ENCODE data around the gene TASOR2. TPM values are rescaled to one million over a fixed set of nuclear protein-coding genes. Genes with fewer than 3 reads are reported as not detected.
A peak's percentile ranks its signal among the peaks of the same experiment; 100 is the strongest.

The TASOR2 gene, protein sequence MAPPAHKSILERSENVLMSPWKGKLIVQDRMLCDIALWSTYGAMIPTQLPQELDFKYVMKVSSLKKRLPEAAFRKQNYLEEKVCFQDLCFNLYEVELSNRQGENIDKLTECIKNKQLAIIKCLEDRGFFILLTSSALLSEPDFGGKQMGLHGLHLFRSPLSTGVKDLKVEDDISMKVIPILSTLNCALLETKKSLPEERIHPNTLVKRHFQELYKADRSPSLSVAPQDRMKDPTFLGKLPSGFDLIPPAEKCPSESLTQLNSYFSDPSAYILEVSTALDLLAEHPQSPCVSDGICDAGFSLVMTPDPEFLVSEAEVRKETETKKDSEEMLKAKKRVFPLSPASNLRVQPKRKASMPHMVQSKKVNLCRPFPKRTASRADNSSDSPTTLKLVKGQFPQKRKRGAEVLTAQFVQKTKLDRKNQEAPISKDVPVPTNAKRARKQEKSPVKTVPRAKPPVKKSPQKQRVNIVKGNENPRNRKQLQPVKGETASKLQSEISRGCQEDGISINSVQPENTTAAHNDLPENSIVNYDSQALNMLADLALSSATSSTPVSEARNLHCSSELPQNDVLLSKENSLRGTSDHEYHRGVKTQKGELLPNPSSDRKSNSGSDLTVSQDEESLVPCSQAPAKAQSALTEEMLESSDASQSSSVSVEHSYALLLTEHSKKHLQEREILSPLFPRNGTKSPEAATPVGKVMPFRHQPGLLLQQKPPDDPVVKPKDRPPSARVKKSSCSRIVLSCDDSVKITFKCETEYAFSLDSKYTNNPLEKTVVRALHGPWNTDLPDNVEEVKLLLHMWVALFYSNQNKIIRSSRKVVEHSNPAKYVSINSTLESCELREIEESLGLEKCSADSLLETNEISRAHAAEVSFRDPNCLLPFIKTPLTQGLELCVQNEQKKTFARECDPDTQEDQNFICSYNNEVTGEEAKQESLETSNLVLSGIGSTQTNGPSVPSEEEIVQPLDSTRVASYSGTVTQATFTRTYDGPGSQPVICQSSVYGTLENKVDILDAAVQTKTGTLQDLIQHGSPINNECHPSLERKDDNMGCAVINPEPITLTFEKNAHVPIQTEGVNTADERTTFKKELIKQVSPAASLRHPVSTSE (N-terminal part only)
- 20.2 TPM for total RNA-seq

DNA sequence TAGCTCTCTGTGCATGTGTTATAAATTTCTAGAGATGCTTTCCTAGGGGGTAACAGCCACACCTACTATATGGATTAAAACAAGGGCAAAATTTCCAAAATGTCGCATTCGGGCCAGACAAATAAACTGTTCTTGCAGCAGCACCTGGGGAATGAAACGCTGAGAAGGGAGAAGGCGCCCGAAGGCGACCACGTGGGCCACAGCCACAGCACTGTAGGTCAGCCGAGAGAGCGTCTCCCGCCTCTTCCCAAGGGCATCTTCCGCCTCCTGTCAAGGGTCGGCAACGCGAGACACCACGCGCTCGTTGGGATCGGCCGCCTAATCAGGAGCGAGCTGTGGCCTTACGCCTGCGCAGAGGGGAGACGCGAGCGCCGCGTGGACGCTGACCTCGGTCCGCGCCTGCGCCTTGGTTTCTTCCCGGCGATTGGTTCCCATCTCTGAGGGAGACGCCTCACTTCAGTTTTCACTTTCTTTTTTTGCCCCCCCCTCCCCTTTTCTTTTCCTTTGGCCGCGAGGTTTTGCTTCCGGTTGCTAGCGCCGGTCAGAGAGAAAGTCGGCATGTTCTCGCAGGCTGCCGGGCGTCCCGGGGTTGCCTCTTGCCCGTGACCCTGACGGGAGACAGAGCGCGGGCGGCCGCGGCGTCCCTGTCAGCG, at the start of gene TASOR2:
TSS of gene TASOR2 (plus strand) at position 521 of the 653 bp plus-strand sequence. CDS start 35,805 bp downstream, outside the sequence.
- DNase-seq (ENCODE audit: low spot score) (peak; percentile 99), ATAC-seq (peak; percentile 92)

DNA sequence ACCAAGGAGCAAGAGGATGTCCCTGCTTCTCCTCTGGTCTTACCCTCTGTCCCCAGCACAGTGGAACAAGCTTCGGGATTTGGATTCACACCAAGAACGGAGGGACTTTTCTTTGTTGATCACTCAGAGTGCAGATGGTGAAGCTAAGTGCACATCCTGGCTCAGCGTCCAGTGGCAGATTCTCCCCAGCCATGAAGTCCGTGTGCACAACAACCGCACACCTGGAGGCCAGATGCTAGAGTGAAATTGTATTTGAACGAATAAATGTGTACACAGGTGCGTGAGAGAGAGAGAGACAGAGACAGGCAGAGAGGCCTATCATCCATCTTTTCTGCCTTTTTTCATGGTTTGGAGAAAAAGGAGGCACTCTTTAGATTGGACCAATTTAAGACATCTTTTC, 49.7 kb upstream of the TASOR2 start:
- DNase-seq (ENCODE audit: low spot score) (no peak), ATAC-seq (no peak)

DNA sequence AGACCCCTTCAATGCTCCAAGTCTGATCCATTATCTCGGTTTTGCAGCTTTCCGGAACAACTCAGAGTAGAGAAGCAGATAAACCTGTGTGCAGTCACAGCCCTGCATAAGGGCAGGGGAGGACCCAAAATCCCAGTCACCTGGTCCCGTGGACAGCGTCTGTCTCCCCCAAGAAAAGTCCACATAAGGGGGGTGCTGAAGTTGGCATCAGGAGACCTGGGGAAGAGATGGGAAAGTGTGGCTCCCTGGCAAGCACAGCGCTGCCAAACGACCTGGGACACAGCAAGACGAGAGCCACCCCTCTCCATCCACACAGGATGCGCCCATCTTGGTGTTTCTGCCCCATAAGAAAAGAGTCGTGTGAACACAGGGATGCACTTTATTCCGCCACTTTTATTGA, 46.1 kb upstream of the TASOR2 start:
- no peak for DNase-seq (ENCODE audit: low spot score)
- ATAC-seq, result peak; percentile 5

GRCh38 chr10:5639066-5639465, 45.6 kb upstream of the TASOR2 start:
- ATAC-seq, result peak; percentile 15
- DNase-seq (ENCODE audit: low spot score), result no peak

DNA sequence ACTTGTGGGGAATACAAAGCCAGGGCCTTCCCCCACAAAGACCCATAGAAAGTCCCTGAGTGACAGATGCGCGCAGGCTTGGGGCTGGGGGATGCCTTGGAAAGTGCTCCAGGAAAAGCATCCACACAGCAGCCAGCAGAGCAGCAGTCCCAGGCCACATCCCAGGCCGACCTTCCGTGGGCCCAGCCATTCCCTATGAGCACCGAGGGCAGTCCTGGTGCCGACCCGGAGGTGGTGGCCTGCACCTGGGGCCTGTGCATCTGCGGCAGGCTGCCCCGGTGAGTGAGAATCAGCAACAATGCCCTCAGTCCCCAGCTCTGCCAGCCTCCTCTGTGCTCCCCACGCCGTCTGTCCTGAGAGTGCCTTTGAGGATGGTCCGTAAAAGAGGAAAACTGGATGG, 44.6 kb upstream of the TASOR2 start:
- DNase-seq (ENCODE audit: low spot score) (no peak), ATAC-seq (peak; percentile 5)

DNA sequence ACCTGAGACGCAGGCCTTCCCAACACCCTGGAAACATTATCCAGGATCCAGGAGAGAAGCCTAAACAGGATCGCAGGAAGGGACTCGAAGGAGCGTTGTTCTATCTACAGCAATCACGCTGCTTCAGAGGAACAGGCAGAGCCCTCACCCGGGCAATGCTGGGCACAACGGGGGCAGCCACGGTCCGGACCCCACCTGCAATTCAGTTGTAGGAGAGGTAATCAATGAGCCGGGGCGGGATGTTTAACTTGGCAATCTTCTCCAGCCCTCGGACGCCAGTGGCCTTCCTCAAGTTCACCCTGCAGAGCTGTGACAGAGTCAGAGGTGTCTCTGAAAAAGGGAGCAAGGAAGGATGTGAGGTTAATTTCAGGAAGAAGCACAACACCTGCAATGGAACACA, 44.1 kb upstream of the TASOR2 start:
- DNase-seq (ENCODE audit: low spot score) (no peak), ATAC-seq (no peak)

- no peak for DNase-seq (ENCODE audit: low spot score)
- no peak for ATAC-seq
Measured at GRCh38 chr10:5641501-5641900, 43.1 kb upstream of the TASOR2 start.

GRCh38 chr10:5643346-5644067, 41.1 kb upstream of the TASOR2 start:
- ATAC-seq, result no peak

DNA sequence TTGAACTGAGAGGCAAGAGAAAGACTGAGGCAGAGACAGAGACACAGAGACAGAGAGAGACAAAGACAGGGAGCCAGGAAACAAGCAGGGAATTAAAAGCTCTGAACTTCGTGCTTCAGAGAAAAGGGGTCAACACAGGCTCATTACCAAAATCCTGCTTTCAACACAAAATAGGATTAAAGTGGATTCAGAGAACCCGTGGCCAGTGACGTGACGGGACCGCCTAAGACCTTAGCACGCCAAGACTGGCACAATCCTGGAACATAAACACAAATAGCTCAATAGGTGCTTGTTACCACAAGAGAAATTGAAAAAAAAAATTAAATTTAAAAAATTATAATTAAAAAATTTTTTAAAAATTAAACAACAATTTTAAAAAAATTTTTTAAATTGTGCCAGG, 39.7 kb upstream of the TASOR2 start:
- peak; percentile 4 for ATAC-seq
- DNase-seq (ENCODE audit: low spot score), result no peak

More at GRCh38 chr10:5643346-5644067, 41.1 kb upstream of the TASOR2 start:
- DNase-seq (ENCODE audit: low spot score), result no peak

DNA sequence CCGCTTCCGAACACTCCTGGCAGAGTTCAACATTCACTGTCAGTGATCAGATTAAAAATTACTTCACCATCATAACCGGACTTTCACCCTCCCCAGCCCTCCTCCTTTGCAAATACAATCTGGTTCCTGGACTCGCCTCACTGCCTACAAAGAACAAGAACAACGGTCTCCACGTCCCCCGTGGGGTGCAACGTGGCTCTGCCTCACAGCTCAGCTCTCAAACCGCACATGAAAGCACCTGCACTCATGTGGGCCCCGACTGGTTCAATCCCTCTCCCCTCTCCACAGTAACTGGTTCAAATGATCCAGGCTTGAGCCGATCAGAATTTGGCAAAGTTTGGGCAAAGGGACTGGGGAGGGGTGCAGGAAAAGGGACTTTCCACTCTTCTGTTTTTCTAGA, 39.3 kb upstream of the TASOR2 start:
- ATAC-seq (peak; percentile 77), DNase-seq (ENCODE audit: low spot score) (peak; percentile 84)

- ATAC-seq (peak; percentile 35), DNase-seq (ENCODE audit: low spot score) (no peak)
Measured at GRCh38 chr10:5645944-5646617, 38.6 kb upstream of the TASOR2 start.

GRCh38 chr10:5647507-5648240, 37.0 kb upstream of the TASOR2 start:
- DNase-seq (ENCODE audit: low spot score), result no peak

DNA sequence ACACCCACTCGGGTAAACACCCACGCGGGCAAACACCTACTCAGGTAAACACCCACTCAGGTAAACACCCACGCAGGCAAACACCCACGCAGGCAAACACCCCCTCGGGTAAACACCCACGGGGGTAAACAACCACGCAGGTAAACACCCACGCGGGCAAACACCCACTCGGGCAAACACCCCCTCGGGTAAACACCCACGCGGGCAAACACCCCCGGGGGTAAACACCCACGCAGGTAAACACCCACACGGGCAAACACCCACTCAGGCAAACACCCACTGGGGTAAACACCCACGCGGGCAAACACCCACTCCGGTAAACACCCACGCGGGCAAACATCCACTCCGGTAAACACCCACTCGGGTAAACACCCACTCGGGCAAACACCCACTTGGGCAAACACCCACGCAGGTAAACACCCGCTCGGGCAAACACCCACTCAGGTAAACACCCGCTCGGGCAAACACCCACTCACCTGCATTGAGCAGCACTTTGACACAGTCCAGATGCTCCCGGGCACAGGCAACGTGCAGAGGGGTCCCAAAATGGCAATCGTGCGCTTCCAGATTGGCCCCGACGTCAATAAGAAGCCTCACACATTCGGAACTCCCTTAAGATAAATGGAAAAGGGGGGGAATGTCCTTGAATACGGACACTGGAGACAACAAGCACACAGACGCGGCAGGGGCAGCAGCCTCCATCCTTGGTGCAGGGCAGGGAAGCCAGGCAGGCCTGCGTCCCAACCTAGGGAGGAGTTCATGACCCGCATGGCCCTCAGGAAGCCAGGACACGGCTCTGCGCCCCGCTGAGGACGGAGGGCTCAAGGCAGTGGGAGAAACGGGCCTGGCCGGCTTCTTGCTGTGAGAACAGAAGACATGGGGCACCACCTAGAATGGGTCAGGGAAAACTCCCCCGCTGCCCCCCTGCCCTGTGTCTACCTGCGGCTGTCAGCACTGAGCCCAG, 35.9 kb upstream of the TASOR2 start:
- no peak for ATAC-seq
- DNase-seq (ENCODE audit: low spot score), result no peak

More at GRCh38 chr10:5647507-5648240, 37.0 kb upstream of the TASOR2 start:
- ATAC-seq, result no peak

DNA sequence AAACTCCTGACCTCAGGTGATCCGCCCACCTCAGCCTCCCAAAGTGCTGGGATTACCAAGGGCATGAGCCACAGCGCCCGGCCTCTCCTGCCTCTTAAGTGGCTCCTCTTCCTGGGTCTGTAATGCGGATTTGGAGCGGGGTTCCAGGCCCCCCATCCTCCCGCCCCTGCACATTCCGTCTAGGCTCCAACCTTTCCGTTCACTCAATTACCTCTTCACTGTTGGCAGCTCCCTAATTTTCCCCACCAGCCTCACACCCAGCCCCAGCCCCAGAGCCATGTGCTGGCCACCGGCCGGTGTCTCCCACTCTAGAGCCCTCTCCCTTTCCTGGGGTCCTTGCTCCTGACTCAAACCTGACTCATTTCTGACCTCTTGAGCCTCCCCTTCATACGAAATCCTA, 34.9 kb upstream of the TASOR2 start:
- no peak for ATAC-seq

DNA sequence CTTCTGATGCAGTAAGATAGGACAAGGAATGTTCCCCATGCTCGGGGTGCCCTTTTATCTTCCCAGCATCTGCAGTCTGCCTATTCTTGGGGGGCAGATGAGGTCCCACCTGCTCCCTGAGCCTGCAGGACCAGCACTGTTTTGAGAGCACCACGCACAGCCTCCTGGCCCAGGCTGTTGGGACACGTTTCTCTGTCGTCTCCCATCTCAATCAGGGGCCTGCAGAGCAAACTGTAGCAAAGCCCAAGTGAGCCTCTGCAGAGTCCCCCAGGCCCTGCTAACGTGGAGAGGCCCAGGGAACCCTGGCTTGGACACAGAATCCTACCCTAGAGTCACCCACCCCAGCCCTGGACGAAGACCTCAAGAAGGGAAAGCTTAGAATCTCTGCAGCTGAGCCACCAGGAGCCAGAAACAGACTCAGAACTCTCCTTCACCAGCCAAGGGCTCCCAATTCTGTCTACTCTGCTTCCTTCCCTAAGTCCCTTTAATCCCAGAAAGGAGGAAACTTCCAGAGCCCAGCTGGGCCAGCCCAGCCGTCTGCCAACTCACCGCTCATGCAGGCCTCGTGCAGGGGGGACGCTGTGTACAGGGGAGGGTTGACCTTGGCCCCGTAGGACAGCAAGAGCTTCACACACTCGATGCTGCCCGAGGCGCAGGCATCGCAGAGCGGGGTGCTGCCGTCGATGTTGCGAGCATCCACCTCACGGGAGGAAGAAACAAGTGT, 33.8 kb upstream of the TASOR2 start:
- DNase-seq (ENCODE audit: low spot score), result peak; percentile 84
- peak; percentile 56 for ATAC-seq

More for the DNA sequence above, 34.9 kb upstream of the TASOR2 start:
- DNase-seq (ENCODE audit: low spot score), result no peak

DNA sequence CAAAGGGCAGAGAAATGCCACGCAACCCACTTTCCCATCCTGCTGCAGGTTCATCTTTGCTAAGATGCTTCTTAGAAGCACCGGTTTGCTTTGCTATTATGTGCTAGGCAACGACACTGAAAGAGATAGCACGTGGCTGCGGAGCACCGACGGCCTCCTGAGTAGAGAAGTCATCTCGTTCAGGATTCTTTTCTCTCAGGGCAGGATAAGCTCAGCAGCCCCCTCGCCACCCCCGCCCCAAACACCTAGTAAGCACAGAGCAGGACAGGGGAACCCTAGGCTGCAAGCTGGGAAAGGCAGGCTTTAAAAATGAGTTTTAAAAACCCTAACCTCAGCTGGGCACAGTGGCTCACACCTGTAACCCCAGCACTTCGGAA, 33.3 kb upstream of the TASOR2 start:
- ATAC-seq (peak; percentile 1), DNase-seq (ENCODE audit: low spot score) (no peak)

DNA sequence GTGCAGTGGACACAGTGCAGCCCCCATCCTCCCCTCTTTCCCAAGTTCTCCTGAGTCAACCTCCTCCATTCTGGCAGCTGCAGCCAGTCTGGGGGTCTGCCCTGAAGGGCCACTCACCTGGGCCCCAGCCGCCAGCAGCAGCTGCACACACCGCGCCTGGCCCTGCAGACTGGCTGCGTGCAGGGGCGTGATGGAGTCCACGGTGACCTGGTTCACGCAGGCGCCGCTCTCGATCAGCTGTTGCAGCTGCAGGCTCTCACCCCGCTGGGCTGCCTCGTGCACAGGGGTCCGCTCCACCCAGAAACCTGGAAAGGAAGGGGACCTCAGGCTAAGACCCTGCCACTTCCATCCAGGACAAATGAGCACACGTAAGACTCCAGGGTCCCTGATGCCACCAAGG, 31.9 kb upstream of the TASOR2 start:
- ATAC-seq (no peak), DNase-seq (ENCODE audit: low spot score) (no peak)
